OCI-LY7 (cell line): ENCODE results near the gene SLC22A12. TPM values are rescaled to one million over a fixed set of nuclear protein-coding genes. Genes with fewer than 3 reads are reported as not detected.

Source experiments
- BruUV-seq: library from RNA; stranded (reverse); fragments of 400-500 nt; replicated peaks from 2 replicates; lab custom pipeline; 2021; lab: Mats Ljungman, UMichigan
- CTCF ChIA-PET: fragments of 300-600 bp; sonication (Branson Sonifier 250); formaldehyde crosslinking; loops from one replicate; lab custom pipeline; 2022; ENCODE audit warnings: antibody characterized with exemption; ENCODE audit not compliant: unreplicated experiment; lab: Charles Lee
- POLR2A ChIA-PET: fragments of 300-600 bp; sonication (Branson Sonifier 250); formaldehyde crosslinking; loops from one replicate; lab custom pipeline; 2022; ENCODE audit warnings: antibody characterized with exemption; lab: Charles Lee
- DNase-seq: peaks from one replicate; pipeline ENCODE4 v3.0.0-alpha.2; 2015; ENCODE audit warnings: low spot score
- H2AFZ ChIP-seq: fragments of 200-600 bp; sonication (generic), shearing (Covaris generic); 2 replicates; pipeline ENCODE4 v1.6.1; 2014; ENCODE audit warnings: mild to moderate bottlenecking, antibody characterized with exemption, low read length, moderate library complexity
- H3K27ac ChIP-seq: fragments of 200-600 bp; sonication (generic); 2 replicates; pipeline ENCODE4 v1.5.1; 2014; ENCODE audit warnings: mixed run types, low read depth, mild to moderate bottlenecking, moderate library complexity, low read length, inconsistent platforms; ENCODE audit not compliant: poor library complexity, severe bottlenecking
- H3K36me3 ChIP-seq: fragments of 200-600 bp; sonication (generic); 2 replicates; pipeline ENCODE4 v1.6.1; 2014; ENCODE audit warnings: mild to moderate bottlenecking, antibody characterized with exemption, low read length, moderate library complexity, mixed read lengths; ENCODE audit not compliant: insufficient read depth
- H3K4me1 ChIP-seq: fragments of 200-600 bp; sonication (generic); 2 replicates; pipeline ENCODE4 v1.5.1; 2014; ENCODE audit warnings: mild to moderate bottlenecking, low read length; ENCODE audit not compliant: insufficient read depth, poor library complexity, severe bottlenecking
- H3K4me2 ChIP-seq: fragments of 200-600 bp; sonication (generic); 2 replicates; pipeline ENCODE4 v1.6.1; 2014; ENCODE audit warnings: mild to moderate bottlenecking, low read length
- H3K4me3 ChIP-seq: fragments of 200-600 bp; sonication (generic); 2 replicates; pipeline ENCODE4 v1.5.1; 2014; ENCODE audit warnings: mild to moderate bottlenecking, low read depth, low read length; ENCODE audit not compliant: poor library complexity, severe bottlenecking
- H3K79me2 ChIP-seq: fragments of 200-600 bp; sonication (generic); 2 replicates; pipeline ENCODE4 v1.6.1; 2016; ENCODE audit warnings: low read depth, mild to moderate bottlenecking, low read length, moderate library complexity, mixed read lengths; ENCODE audit not compliant: insufficient read depth
- H3K9me2 ChIP-seq: fragments of 200-600 bp; sonication (generic); 2 replicates; pipeline ENCODE4 v1.6.1; 2016; ENCODE audit warnings: mild to moderate bottlenecking, low read length, mixed read lengths; ENCODE audit not compliant: insufficient read depth
- H3K9me3 ChIP-seq: fragments of 200-600 bp; sonication (generic); 2 replicates; pipeline ENCODE4 v1.6.1; 2014; ENCODE audit warnings: mild to moderate bottlenecking, mixed run types, low read length, mixed read lengths
- H4K20me1 ChIP-seq: fragments of 200-600 bp; sonication (generic); 2 replicates; pipeline ENCODE4 v1.6.1; 2014; ENCODE audit warnings: mild to moderate bottlenecking, antibody characterized with exemption, low read length, moderate library complexity, mixed read lengths; ENCODE audit not compliant: insufficient read depth
- CTCF ChIP-seq: fragments of 200-600 bp; sonication (generic); conservative IDR thresholded peaks from 2 replicates; pipeline ENCODE4 v1.5.1; 2014; ENCODE audit warnings: mild to moderate bottlenecking, antibody characterized with exemption, low read length, moderate library complexity, mixed read lengths
- EZH2phosphoT487 ChIP-seq: fragments of 200-600 bp; sonication (generic); IDR thresholded peaks from 2 replicates; pipeline ENCODE4 v1.6.1; 2018; ENCODE audit warnings: low read depth, borderline replicate concordance, mild to moderate bottlenecking, mixed run types, antibody characterized with exemption, low read length, moderate library complexity, mixed read lengths
- intact Hi-C: fragments of 100-400 bp; cut with micrococcal nuclease; formaldehyde crosslinking; loops from one replicate; pipeline ENCODE4 v1.10.0; 2022; ENCODE audit not compliant: unreplicated experiment
- total RNA-seq, 2 experiments: library from RNA; depleted of rRNA in 1 of 2; stranded (reverse); fragments of >200 nt in 1 of 2; shearing (Covaris generic) in 1 of 2; gene quantifications; 2 replicates each; pipeline ENCODE4 v1.2.3, GENCODE V29; 2014 to 2022

The SLC22A12 gene
- total RNA-seq, 2 experiments from 2014 or later: not detected

DNA sequence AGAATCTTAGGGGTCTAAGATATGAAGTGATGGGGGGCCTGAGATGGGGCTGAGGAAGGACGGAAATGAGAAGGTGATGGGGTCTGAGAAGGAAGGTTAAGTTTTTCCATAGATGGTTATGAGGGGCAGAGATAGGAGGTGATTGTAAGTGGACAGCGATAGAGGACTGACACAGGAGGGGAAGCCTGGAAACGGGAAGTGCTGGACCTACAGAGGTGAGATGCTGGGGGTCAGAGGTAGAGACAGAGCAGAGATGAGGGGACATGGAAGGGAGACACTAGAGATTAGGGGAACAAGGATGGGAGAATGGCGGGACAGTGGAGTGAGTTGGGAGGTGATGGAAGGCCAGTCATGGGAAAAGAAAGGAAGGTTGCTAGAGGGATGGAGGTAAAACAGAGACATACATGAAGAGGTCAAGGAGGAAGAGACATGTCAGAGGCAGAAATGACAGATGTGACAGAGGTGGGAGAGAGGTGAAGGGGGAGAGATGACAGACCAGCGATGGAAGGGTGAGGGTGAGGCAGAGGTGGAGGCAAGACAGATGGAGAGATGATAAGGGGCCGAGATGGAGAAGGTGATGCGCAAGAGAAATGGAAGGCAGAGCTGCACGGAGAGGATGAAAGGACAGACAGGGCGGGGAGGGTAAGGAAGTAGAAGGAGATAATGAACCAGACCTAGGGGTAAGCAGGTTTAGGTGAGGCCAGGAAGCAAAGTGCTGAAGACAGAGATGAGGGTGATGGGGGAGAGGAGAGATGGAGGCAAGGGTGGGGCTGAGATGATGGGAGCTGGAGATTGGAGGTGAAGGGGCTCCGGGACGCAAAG is 50.8 kb downstream of the SLC22A12 start:
- DNase-seq: no peak
- TF ChIP-seq EZH2phosphoT487 (no peak), CTCF (no peak)
- intact Hi-C loops: no loop called here
- Histone ChIP-seq H3K9me2 (no peaks in the 10 kb centered on the region), H3K36me3 (no peaks in the 10 kb centered on the region), H3K4me3 (no peak overlapping the region), H2AFZ (no peak overlapping the region), H3K9me3 (no peaks in the 10 kb centered on the region), H3K4me1 (peaks cover 12% of the 10 kb centered on the region), H4K20me1 (no peaks in the 10 kb centered on the region), H3K27ac (no peak overlapping the region), H3K79me2 (no peaks in the 10 kb centered on the region), H3K4me2 (no peak overlapping the region)
- CTCF ChIA-PET: no interaction called here
- no TSS peak for BruUV-seq
- POLR2A ChIA-PET: no interaction called here

DNA sequence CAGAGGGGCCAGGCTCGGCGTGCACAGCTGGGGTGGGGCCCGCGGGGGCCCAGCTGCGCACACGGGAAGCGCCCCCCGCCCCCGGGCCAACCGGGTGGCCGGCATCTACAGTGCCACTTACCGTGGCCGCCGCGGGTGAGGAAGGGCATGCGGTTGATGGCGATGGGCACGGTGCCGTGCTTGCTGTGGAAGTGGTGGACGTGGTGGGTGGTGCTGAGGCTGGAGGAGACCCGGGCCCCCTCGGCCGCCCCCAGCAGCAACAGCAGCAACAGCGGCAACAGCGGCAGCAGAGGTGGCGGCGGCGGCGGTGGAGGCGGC is 51.4 kb downstream of the SLC22A12 start:
- CTCF ChIA-PET: no interaction called here
- no TSS peak for BruUV-seq
- no peak for DNase-seq

More for the DNA sequence above, 51.4 kb downstream of the SLC22A12 start:
- Histone ChIP-seq H3K9me3 (no peaks in the 10 kb centered on the region), H3K4me2 (no peak overlapping the region), H3K9me2 (no peaks in the 10 kb centered on the region), H3K4me1 (peaks cover 12% of the 10 kb centered on the region), H4K20me1 (no peaks in the 10 kb centered on the region), H3K27ac (no peak overlapping the region), H2AFZ (no peak overlapping the region), H3K36me3 (no peaks in the 10 kb centered on the region), H3K79me2 (no peaks in the 10 kb centered on the region), H3K4me3 (no peak overlapping the region)
- intact Hi-C loops: no loop called here
- no peak for TF ChIP-seq CTCF
- TF ChIP-seq EZH2phosphoT487: no peak
- POLR2A ChIA-PET: no interaction called here
